Natural killer cell (primary cell): ENCODE data around the gene STAG3. TPM values are rescaled to one million over a fixed set of nuclear protein-coding genes. Genes with fewer than 3 reads are reported as not detected.
"Not testable (repeated sequence)": the region's sequence is repeated elsewhere in the genome, so short reads cannot be mapped to it uniquely, and the experiment has no call there.

Experiments
- ATAC-seq, 3 donors: fragments of 150-1000 bp in 2 of 3; fragments of 200-7000 bp in 1 of 3; cut with Tn5 transposase; 1 replicate in 1 of 3; 2 replicates in 2 of 3; pipeline ENCODE4 v1.10.0; 2021; ENCODE audit warnings: mild to moderate bottlenecking in 2 of 3, moderate library complexity in 2 of 3
- DNase-seq, 2 donors: peaks; one replicate each; pipeline versions ENCODE4 v3.0.0 to v3.0.0-alpha.2; 2013 to 2021; ENCODE audit warnings: mixed read lengths in 1 of 2
- H3K27ac ChIP-seq: one replicate; pipeline ENCODE4 v1.5.1; 2013; ENCODE audit warnings: mild to moderate bottlenecking, low read length
- H3K27me3 ChIP-seq: one replicate; pipeline ENCODE4 v1.6.1; 2013; ENCODE audit warnings: low read length; ENCODE audit not compliant: control insufficient read depth, insufficient read depth
- H3K36me3 ChIP-seq: one replicate; pipeline ENCODE4 v1.6.1; 2013; ENCODE audit warnings: low read length; ENCODE audit not compliant: control insufficient read depth, insufficient read depth
- H3K4me1 ChIP-seq: one replicate; pipeline ENCODE4 v1.6.1; 2013; ENCODE audit warnings: low read length; ENCODE audit not compliant: control insufficient read depth, insufficient read depth
- H3K4me3 ChIP-seq: one replicate; pipeline ENCODE4 v1.5.1; 2013; ENCODE audit warnings: low read length
- H3K9me3 ChIP-seq: one replicate; pipeline ENCODE4 v1.6.1; 2013; ENCODE audit warnings: low read length; ENCODE audit not compliant: control insufficient read depth, insufficient read depth
- H3K27ac Mint-ChIP-seq, 2 donors: one replicate each; pipeline ENCODE4 v1.8.0; 2022; ENCODE audit warnings: mild to moderate bottlenecking in 2 of 2, mixed read lengths in 2 of 2, moderate library complexity in 1 of 2
- H3K27me3 Mint-ChIP-seq, 2 donors: one replicate each; pipeline ENCODE4 v1.8.0; 2022; ENCODE audit warnings: low read depth in 2 of 2, mixed read lengths in 2 of 2
- H3K36me3 Mint-ChIP-seq: one replicate; pipeline ENCODE4 v1.8.0; 2022; ENCODE audit warnings: mixed read lengths
- H3K4me1 Mint-ChIP-seq, 2 donors: one replicate each; pipeline ENCODE4 v1.8.0; 2022; ENCODE audit warnings: mixed read lengths in 2 of 2
- H3K4me3 Mint-ChIP-seq: one replicate; pipeline ENCODE4 v1.8.0; 2022; ENCODE audit warnings: mild to moderate bottlenecking, moderate library complexity, mixed read lengths
- H3K9me3 Mint-ChIP-seq, 2 donors: one replicate each; pipeline ENCODE4 v1.8.0; 2022; ENCODE audit warnings: mixed read lengths in 2 of 2
- WGBS: methylation state at CpG from one replicate; pipeline ENCODE4 v1.1.7; 2013; ENCODE audit warnings: missing lambda C conversion rate; ENCODE audit not compliant: insufficient coverage; 5-methylcytosine and 5-hydroxymethylcytosine counted together
- intact Hi-C: fragments of 100-400 bp; cut with micrococcal nuclease; formaldehyde crosslinking; loops from one replicate; pipeline ENCODE4 v1.14.2; 2022
- total RNA-seq, 4 donors: library from RNA; stranded (reverse); fragments of 120-200 nt in 1 of 4; gene quantifications; one replicate each; pipeline versions ENCODE4 v1.2.3 to v1.2.4, GENCODE V29; 2013 to 2022
- TF ChIP-seq, protein P1 (sequence below): fragments of 200-600 bp; IDR thresholded peaks from one replicate; pipeline ENCODE4 v1.8.0; 2022; ENCODE audit warnings: antibody characterized with exemption

The STAG3 gene
- total RNA-seq, 3 donors from 2014 or later (not counting 1 experiment from before 2014, with no cell fraction given): 5.0 to 5.6 (median 5.5) TPM

DNA sequence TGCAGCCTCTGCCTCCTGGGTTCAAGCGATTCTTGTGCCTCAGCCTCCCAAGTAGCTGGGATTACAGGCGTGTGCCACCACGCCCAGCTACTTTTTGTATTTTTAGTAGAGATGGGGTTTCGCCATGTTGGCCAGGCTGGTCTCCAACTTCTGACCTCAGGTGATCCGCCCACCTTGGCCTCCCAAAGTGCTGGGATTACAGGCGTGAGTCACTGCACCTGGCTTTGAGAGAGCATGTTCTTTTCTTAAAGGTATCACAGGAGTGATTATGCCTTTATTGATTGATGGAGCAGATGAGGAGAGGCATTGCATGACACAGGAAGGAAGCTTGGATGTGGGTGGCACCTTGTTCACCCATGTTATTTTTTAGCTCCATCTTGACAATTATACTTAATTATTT is 5.4 kb downstream of the STAG3 start:
- ATAC-seq, H3K27ac Mint-ChIP-seq, DNase-seq, H3K27ac ChIP-seq, H3K36me3 ChIP-seq, H3K4me1 Mint-ChIP-seq, H3K36me3 Mint-ChIP-seq, H3K4me3 ChIP-seq, H3K27me3 ChIP-seq, H3K4me3 Mint-ChIP-seq, H3K9me3 ChIP-seq, intact Hi-C loops, H3K9me3 Mint-ChIP-seq, H3K27me3 Mint-ChIP-seq: not testable (repeated sequence)
- peaks cover 13% of the 10 kb centered on the region for H3K4me1 ChIP-seq
- WGBS: 92% methylated on average over 6 of the region's 6 CpGs

DNA sequence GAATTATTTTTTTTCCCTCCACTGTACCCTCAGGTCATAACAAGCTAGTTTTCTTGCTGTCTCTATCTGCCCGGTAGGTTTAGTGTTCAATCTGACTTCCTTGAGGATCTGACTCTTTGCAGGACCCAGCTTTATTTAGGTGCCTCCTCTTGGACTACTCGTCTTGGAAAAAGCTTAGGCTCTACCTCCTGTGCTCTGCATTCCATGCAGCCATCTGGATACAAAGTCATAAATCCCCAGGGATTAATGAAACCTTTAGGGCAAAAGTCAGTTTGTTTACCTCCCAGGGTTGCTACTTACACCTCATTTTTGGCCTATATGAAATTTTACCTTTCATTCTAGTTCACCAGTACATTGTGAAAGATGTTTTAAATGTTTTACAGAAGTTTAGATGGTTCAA is 8.0 kb downstream of the STAG3 start:
- H3K27ac ChIP-seq: no peak overlapping the region
- H3K9me3 ChIP-seq: no peaks in the 10 kb centered on the region
- Mint-ChIP-seq H3K36me3 (no peaks in the 10 kb centered on the region), H3K4me3 (no peak overlapping the region), H3K4me1 (peaks cover 2 to 10% of the 10 kb centered on the region in 2 donors), H3K27ac (no peak overlapping the region), H3K9me3 (no peaks in the 10 kb centered on the region), H3K27me3 (no peaks in the 10 kb centered on the region)
- H3K4me3 ChIP-seq: no peak overlapping the region
- no peaks in the 10 kb centered on the region for H3K36me3 ChIP-seq
- DNase-seq (no peak), ATAC-seq (no peak)
- H3K27me3 ChIP-seq: no peaks in the 10 kb centered on the region
- WGBS: 91% methylated on average over 2 of the region's 2 CpGs
- intact Hi-C loops: no loop called here
- H3K4me1 ChIP-seq: peaks cover 3% of the 10 kb centered on the region
- TF ChIP-seq, protein P1, sequence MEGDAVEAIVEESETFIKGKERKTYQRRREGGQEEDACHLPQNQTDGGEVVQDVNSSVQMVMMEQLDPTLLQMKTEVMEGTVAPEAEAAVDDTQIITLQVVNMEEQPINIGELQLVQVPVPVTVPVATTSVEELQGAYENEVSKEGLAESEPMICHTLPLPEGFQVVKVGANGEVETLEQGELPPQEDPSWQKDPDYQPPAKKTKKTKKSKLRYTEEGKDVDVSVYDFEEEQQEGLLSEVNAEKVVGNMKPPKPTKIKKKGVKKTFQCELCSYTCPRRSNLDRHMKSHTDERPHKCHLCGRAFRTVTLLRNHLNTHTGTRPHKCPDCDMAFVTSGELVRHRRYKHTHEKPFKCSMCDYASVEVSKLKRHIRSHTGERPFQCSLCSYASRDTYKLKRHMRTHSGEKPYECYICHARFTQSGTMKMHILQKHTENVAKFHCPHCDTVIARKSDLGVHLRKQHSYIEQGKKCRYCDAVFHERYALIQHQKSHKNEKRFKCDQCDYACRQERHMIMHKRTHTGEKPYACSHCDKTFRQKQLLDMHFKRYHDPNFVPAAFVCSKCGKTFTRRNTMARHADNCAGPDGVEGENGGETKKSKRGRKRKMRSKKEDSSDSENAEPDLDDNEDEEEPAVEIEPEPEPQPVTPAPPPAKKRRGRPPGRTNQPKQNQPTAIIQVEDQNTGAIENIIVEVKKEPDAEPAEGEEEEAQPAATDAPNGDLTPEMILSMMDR: no peak

DNA sequence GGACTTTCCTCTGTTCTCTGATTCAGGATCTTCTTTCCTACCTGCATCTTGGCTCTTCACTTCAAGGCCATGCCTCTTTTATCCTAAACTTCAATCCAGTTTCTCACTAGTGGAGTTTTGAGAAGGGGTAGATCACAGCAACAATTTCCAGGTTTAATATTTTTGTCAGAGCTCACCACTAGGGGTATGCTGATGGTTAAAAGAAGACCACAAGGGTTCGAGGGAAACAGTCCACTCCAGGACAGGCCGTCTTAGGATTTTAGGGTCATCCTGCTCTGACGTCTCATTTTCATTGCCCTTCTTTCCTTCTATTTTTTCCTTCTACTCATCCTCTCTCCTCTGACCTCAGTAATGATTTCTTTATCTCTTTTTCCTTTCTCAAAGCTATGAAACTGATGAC is 11.3 kb downstream of the STAG3 start:
- intact Hi-C loops: no loop called here
- Histone ChIP-seq H3K9me3 (no peaks in the 10 kb centered on the region), H3K36me3 (no peaks in the 10 kb centered on the region), H3K27me3 (no peaks in the 10 kb centered on the region), H3K27ac (no peak overlapping the region), H3K4me1 (peaks cover 4% of the 10 kb centered on the region), H3K4me3 (no peak overlapping the region)
- H3K36me3 Mint-ChIP-seq: no peaks in the 10 kb centered on the region
- no peak overlapping the region for H3K4me3 Mint-ChIP-seq
- DNase-seq (no peak), ATAC-seq (no peak)
- H3K9me3 Mint-ChIP-seq: no peaks in the 10 kb centered on the region
- 84% methylated on average over 3 of the region's 3 CpGs for WGBS
- TF ChIP-seq, protein P1: no peak
- no peaks in the 10 kb centered on the region for H3K27me3 Mint-ChIP-seq
- peaks cover 0 to 7% of the 10 kb centered on the region in 2 donors for H3K4me1 Mint-ChIP-seq
- H3K27ac Mint-ChIP-seq: no peak overlapping the region

DNA sequence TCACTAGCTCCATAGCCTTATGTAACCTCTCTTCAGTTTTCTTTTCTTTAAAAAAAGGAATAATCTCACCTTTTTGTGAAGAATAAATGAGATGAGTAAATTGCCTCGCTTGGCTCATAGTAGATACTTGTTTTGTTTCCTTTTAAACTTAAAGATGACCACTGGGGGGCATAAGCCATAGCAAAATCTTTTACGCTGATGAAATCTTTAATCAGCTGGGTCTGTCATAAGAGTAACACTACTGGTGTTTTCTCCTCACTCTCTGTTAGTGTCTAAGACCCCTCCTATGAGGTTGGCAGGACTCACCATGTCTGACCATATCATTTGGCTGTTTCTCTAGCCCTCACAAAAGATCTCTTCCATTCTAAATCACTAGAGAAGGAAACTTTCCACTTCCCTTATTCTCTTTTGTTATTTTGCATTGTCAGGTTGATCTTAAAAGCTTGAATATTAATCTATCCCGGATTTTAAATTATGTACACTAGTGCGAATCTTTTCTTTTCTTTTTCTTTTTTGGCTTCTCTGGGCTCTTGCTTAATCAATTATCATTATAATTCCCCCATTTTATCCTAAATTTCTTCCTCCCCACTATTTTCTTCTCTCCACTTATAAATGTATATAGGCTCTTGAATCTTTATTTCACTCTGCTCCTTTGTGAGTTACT is 12.5 kb downstream of the STAG3 start:
- Mint-ChIP-seq H3K4me1 (peaks cover 0 to 7% of the 10 kb centered on the region in 2 donors), H3K4me3 (no peak overlapping the region), H3K9me3 (no peaks in the 10 kb centered on the region), H3K27ac (peak overlapping the region in 1 of 2 donors; percentile 25), H3K36me3 (no peaks in the 10 kb centered on the region), H3K27me3 (no peaks in the 10 kb centered on the region)
- TF ChIP-seq, protein P1: peak; percentile 61
- H3K4me1 ChIP-seq: peaks cover 4% of the 10 kb centered on the region
- peak; percentile 71 to 91 (median 72) for ATAC-seq
- 39% methylated on average over 4 of the region's 4 CpGs for WGBS
- intact Hi-C loops: loop anchor here (1.0 to 2.0 kb wide), 2 partner anchors 27 to 217 kb away; no protein-coding TSS in a partner anchor
- H3K9me3 ChIP-seq: no peaks in the 10 kb centered on the region
- no peaks in the 10 kb centered on the region for H3K27me3 ChIP-seq
- peak in 1 of 2 donors; percentile 76 for DNase-seq
- no peaks in the 10 kb centered on the region for H3K36me3 ChIP-seq
- no peak overlapping the region for H3K27ac ChIP-seq
- H3K4me3 ChIP-seq: no peak overlapping the region
